ENCODE results near the gene RPL36. TPM values are rescaled to one million over a fixed set of nuclear protein-coding genes. Genes with fewer than 3 reads are reported as not detected.

The RPL36 gene
- total and polyA plus RNA-seq, 9 of the 15 experiments (the other 6 are each of a cell fraction or from before 2014, with no cell fraction given): 350 to 3,412 (median 1,507) TPM

- TF ChIP-seq MXD1 (CRISPR knock-in tag; IDR thresholded peaks at IDR 0.05; ENCODE audit: borderline replicate concordance, poor library complexity, severe bottlenecking) (peak; percentile 67), CREB3L1 (IDR thresholded peaks at IDR 0.05; ENCODE audit: borderline replicate concordance, low read depth) (peak; percentile 97), CTCF (IDR thresholded peaks at IDR 0.05 in 2 of 3, conservative IDR thresholded peaks at IDR 0.05 in 1 of 3; ENCODE audit: insufficient read depth in 2 of 3, low read depth in 1 of 3, low read length in 3 of 3) (peak in 1 of 3 experiments; percentile 10; a peak in 1 of 6 replicates), VEZF1 (CRISPR knock-in tag; IDR thresholded peaks at IDR 0.05) (peak; percentile 69), TAF1 (IDR thresholded peaks at IDR 0.05; ENCODE audit: control insufficient read depth, extremely low read depth, insufficient read depth, low read length, severe bottlenecking) (peak; percentile 57), ZNF263 (CRISPR knock-in tag; IDR thresholded peaks at IDR 0.05; ENCODE audit: borderline replicate concordance) (peak; percentile 7; the same call in 1 of the 2 replicates), ZNF431 (CRISPR knock-in tag; IDR thresholded peaks at IDR 0.05) (0 out of 2 replicates have a peak, but pooled peaks have one; percentile 48), SOX6 (IDR thresholded peaks at IDR 0.05) (no peak), PHB (CRISPR knock-in tag; IDR thresholded peaks at IDR 0.05) (0 out of 2 replicates have a peak, but pooled peaks have one; percentile 29), JUND (IDR thresholded peaks at IDR 0.05; ENCODE audit: borderline replicate concordance, low read depth, low read length) (peak; percentile 55), JUND (tag; IDR thresholded peaks at IDR 0.05; ENCODE audit: borderline replicate concordance, low read depth, low read length) (no peak; the same call in 2 of the 3 replicates), PML (IDR thresholded peaks at IDR 0.05; ENCODE audit: low read length) (0 out of 2 replicates have a peak, but pooled peaks have one; percentile 25), RAD51 (IDR thresholded peaks at IDR 0.05; ENCODE audit: borderline replicate concordance, low read depth) (peak; percentile 98), CHD2 (IDR thresholded peaks at IDR 0.05; ENCODE audit: low read depth, low read length) (peak; percentile 59; the same call in 1 of the 2 replicates)
Measured at GRCh38 chr19:5680437-5681368, 9.4 kb upstream of the RPL36 start, which contains the start of the genes HSD11B1L and MICOS13 (continued).

All from K562 (cell line).